K562 (cell line): ENCODE data around the gene RAB3D. TPM values are rescaled to one million over a fixed set of nuclear protein-coding genes. Genes with fewer than 3 reads are reported as not detected.

Source experiments
- ATF1 ChIP-seq, 2 experiments: fragments of 450-650 bp in 1 of 2; IDR thresholded peaks; 2 replicates each; pipeline ENCODE4 v1.6.1; 2016; ENCODE audit warnings: missing compliant biosample characterization in 1 of 2, missing genetic modification characterization in 1 of 2
- ATF4 ChIP-seq: fragments of 450-650 bp; formaldehyde crosslinking; IDR thresholded peaks from 2 replicates; pipeline ENCODE4 v1.4.0; 2022; ENCODE audit warnings: mild to moderate bottlenecking, moderate library complexity
- BACH1 ChIP-seq: fragments of 200-800 bp; sonication (Bioruptor generic); IDR thresholded peaks from 2 replicates; pipeline ENCODE4 v1.6.1; 2016; ENCODE audit warnings: missing genetic modification characterization, missing compliant biosample characterization
- CEBPG ChIP-seq, 3 experiments: fragments of 200-800 bp in 1 of 3; sonication (Bioruptor generic) in 1 of 3; sonication (generic) in 1 of 3; formaldehyde crosslinking in 1 of 3; IDR thresholded peaks in 2 of 3; conservative IDR thresholded peaks in 1 of 3; 2 replicates each; pipeline versions ENCODE4 v1.6.1 to v1.8.0; 2016 to 2022; ENCODE audit warnings: missing compliant biosample characterization in 2 of 3, missing genetic modification characterization in 2 of 3, mild to moderate bottlenecking in 1 of 3, missing genetic modification reagents in 1 of 3
- CEBPZ ChIP-seq: fragments of 150-350 bp; IDR thresholded peaks from 2 replicates; pipeline ENCODE4 v1.6.1; 2014; ENCODE audit warnings: low read depth, mild to moderate bottlenecking, low read length, borderline replicate concordance
- MTA1 ChIP-seq: fragments of 450-650 bp; IDR thresholded peaks from 2 replicates; pipeline ENCODE4 v1.6.1; 2017; ENCODE audit warnings: borderline replicate concordance
- NR2C1 ChIP-seq, 2 experiments: fragments of 450-650 bp; IDR thresholded peaks; 2 replicates each; pipeline ENCODE4 v1.6.1; 2017; ENCODE audit warnings: mild to moderate bottlenecking in 2 of 2, antibody characterized with exemption in 1 of 2, inconsistent platforms in 1 of 2, missing compliant biosample characterization in 1 of 2, missing genetic modification characterization in 1 of 2
- SMAD4 ChIP-seq: fragments of 250-450 bp; sonication (Bioruptor Pico); conservative IDR thresholded peaks from 2 replicates; pipeline ENCODE4 v1.8.0; 2021; ENCODE audit warnings: inconsistent platforms, mild to moderate bottlenecking, moderate library complexity
- ZBED1 ChIP-seq: IDR thresholded peaks from 2 replicates; pipeline ENCODE4 v1.6.1; 2014
- ZKSCAN8 ChIP-seq: fragments of 200-800 bp; sonication (Bioruptor generic); IDR thresholded peaks from 2 replicates; pipeline ENCODE4 v1.6.1; 2016; ENCODE audit warnings: missing genetic modification characterization, missing compliant biosample characterization
- ZNF12 ChIP-seq: sonication (generic); formaldehyde crosslinking; IDR thresholded peaks from 2 replicates; pipeline ENCODE4 v1.4.0; 2020; ENCODE audit warnings: mild to moderate bottlenecking, missing genetic modification reagents
- ZNF740 ChIP-seq, 3 experiments: fragments of 200-800 bp in 1 of 3; sonication (Bioruptor generic) in 1 of 3; sonication (generic) in 1 of 3; formaldehyde crosslinking in 1 of 3; IDR thresholded peaks; 2 replicates each; pipeline versions ENCODE4 v1.6.1 to v1.8.0; 2016 to 2022; ENCODE audit warnings: mild to moderate bottlenecking in 2 of 3, missing compliant biosample characterization in 2 of 3, missing genetic modification characterization in 2 of 3, missing genetic modification reagents in 1 of 3
- polyA plus RNA-seq, 8 experiments: library from polyadenylated mRNA; depleted of rRNA in 4 of 8; stranded (reverse) in 5 of 8; unstranded in 3 of 8; fragments of >200 nt; fragmentation: Nextera tagmentation in 2 of 8; fragmentation: Illumina TruSeq in 1 of 8; extraction: Ambion mirVana in 2 of 8; extraction: Trizol in 1 of 8; gene quantifications; 2 replicates each; pipeline versions ENCODE4 v1.2.1 to v1.2.3, GENCODE V29; 2011 to 2014; ENCODE audit warnings: inconsistent platforms in 1 of 8, missing spikeins in 1 of 8
- total RNA-seq, 7 experiments: library from RNA; depleted of rRNA in 6 of 7; stranded (reverse); fragments of >200 nt in 6 of 7; fragmentation: Illumina TruSeq in 2 of 7; extraction: Trizol in 2 of 7; gene quantifications; 2 replicates each; pipeline versions ENCODE4 v1.2.1 to v1.2.3, GENCODE V29; 2011 to 2021; ENCODE audit warnings: low replicate concordance in 1 of 7
- TF ChIP-seq, protein P1 (sequence below): sonication (generic); IDR thresholded peaks from 2 replicates; pipeline ENCODE4 v1.6.1; 2016
- TF ChIP-seq, protein P2 (sequence below): fragments of 450-650 bp; IDR thresholded peaks from 2 replicates; pipeline ENCODE4 v1.6.1; 2016
- TF ChIP-seq, protein P3 (sequence below): fragments of 200-400 bp; formaldehyde crosslinking; IDR thresholded peaks from 2 replicates; pipeline ENCODE4 v1.6.1; 2017; ENCODE audit warnings: mild to moderate bottlenecking, low read depth, low read length, moderate library complexity

The RAB3D gene
- total and polyA plus RNA-seq, 9 of the 15 experiments (the other 6 are each of a cell fraction or from before 2014, with no cell fraction given), result 0.34 to 3.3 (median 1.3) TPM

DNA sequence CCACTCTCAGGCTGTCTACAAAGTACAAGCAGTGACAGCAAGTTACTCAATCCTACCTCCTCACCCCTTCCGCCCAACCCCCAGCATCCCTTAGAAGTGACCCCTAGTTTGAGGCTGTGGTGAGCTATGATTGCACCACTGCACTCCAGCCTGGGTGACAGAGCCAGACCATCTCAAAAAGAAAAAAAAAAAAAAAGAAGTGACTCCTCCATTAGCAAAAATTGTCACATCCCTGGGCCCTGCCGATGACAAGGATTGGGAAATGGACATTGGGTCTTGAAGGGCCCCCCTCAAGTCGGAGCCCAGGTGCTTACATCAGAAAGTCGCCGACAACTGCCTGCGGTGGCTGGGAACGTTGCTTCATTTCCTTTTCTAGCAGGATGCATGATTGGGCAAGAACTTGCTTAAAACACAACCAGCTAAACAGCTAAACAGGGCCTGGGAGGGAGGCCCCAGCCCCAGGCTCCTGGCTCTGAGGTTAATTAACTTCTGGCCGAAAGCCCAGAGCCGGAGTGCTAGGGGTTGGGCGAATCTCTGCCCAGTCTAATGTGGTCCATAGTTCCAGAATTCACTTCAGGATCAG, 15.3 kb downstream of the RAB3D start (continued):
- TF ChIP-seq CEBPZ (no peak), NR2C1 (IDR thresholded peaks at IDR 0.05) (no peak), NR2C1 (tag; IDR thresholded peaks at IDR 0.05) (0 out of 2 replicates have a peak, but pooled peaks have one; percentile 21), ZKSCAN8 (CRISPR knock-in tag) (no peak), ATF1 (CRISPR knock-in tag; IDR thresholded peaks at IDR 0.05) (no peak), ATF1 (tag; IDR thresholded peaks at IDR 0.05) (peak; percentile 35; the same call in 1 of the 2 replicates), ZNF12 (CRISPR knock-in tag) (0 out of 2 replicates have a peak, but pooled peaks have one; percentile 22), ATF4 (CRISPR knock-in tag) (peak; percentile 66; the same call in 1 of the 2 replicates), BACH1 (0 out of 2 replicates have a peak, but pooled peaks have one; percentile 56), ZBED1 (peak; percentile 95; the same call in 1 of the 2 replicates), CEBPG (CRISPR knock-in tag; IDR thresholded peaks at IDR 0.05) (peak; percentile 89), CEBPG (tag; conservative IDR thresholded peaks at IDR 0.05 in 1 of 2, IDR thresholded peaks at IDR 0.05 in 1 of 2) (peak; percentile 99), ZNF740 (CRISPR knock-in tag; IDR thresholded peaks at IDR 0.05) (0 out of 2 replicates have a peak, but pooled peaks have one; percentile 39), ZNF740 (tag; IDR thresholded peaks at IDR 0.05) (no peak), SMAD4 (CRISPR knock-in tag) (0 out of 2 replicates have a peak, but pooled peaks have one; percentile 28), MTA1 (peak; percentile 56; the same call in 1 of the 2 replicates)
- TF ChIP-seq, protein P1, sequence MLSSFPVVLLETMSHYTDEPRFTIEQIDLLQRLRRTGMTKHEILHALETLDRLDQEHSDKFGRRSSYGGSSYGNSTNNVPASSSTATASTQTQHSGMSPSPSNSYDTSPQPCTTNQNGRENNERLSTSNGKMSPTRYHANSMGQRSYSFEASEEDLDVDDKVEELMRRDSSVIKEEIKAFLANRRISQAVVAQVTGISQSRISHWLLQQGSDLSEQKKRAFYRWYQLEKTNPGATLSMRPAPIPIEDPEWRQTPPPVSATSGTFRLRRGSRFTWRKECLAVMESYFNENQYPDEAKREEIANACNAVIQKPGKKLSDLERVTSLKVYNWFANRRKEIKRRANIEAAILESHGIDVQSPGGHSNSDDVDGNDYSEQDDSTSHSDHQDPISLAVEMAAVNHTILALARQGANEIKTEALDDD, result peak; percentile 99
- TF ChIP-seq, protein P2, sequence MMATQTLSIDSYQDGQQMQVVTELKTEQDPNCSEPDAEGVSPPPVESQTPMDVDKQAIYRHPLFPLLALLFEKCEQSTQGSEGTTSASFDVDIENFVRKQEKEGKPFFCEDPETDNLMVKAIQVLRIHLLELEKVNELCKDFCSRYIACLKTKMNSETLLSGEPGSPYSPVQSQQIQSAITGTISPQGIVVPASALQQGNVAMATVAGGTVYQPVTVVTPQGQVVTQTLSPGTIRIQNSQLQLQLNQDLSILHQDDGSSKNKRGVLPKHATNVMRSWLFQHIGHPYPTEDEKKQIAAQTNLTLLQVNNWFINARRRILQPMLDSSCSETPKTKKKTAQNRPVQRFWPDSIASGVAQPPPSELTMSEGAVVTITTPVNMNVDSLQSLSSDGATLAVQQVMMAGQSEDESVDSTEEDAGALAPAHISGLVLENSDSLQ, result peak; percentile 17; the same call in 1 of the 2 replicates
- TF ChIP-seq, protein P3, sequence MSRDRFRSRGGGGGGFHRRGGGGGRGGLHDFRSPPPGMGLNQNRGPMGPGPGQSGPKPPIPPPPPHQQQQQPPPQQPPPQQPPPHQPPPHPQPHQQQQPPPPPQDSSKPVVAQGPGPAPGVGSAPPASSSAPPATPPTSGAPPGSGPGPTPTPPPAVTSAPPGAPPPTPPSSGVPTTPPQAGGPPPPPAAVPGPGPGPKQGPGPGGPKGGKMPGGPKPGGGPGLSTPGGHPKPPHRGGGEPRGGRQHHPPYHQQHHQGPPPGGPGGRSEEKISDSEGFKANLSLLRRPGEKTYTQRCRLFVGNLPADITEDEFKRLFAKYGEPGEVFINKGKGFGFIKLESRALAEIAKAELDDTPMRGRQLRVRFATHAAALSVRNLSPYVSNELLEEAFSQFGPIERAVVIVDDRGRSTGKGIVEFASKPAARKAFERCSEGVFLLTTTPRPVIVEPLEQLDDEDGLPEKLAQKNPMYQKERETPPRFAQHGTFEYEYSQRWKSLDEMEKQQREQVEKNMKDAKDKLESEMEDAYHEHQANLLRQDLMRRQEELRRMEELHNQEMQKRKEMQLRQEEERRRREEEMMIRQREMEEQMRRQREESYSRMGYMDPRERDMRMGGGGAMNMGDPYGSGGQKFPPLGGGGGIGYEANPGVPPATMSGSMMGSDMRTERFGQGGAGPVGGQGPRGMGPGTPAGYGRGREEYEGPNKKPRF, result no peak
